ENCODE data around the gene MTA2.

The MTA2 gene

DNA sequence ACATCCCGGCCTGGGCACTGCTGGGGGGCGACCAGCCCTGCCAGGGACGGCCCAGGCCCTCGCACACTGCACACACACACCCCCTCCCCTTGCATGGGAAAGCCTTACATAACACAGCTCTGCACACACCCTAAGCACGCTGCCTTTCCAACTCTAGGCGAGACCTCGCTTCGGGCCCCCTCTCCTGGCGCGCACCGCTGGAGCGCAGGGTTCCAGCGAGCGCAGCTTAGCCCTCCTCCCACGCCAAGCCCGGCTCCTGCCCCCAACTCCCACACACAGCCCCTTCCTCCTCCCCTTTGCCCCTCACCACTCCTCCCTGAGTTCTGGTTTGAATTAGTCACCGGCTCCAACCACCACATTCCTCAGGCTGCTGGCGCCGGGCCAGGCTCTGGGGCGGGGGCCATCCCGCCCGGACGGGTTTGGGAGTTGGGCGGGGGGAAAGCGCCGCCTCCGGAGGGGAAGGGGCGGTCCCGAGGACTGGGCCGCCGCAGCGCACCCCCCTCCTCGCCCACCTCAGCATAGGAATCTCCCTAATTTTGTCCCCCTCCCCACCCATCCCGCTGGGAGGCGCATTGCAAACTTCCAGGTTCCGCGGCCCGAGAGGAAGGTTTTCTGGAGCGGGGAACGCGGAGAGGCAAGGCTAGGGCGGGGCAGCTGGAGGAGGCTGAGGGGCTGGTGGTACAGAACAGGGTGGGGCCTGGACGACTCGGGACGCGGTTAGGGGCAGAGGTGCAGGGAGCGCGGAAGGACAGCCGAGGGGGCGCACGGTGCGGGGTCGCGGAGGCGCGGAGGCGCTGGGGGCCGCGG, 56.0 kb downstream of the MTA2 start:
- DNase-seq, result no peak

DNA sequence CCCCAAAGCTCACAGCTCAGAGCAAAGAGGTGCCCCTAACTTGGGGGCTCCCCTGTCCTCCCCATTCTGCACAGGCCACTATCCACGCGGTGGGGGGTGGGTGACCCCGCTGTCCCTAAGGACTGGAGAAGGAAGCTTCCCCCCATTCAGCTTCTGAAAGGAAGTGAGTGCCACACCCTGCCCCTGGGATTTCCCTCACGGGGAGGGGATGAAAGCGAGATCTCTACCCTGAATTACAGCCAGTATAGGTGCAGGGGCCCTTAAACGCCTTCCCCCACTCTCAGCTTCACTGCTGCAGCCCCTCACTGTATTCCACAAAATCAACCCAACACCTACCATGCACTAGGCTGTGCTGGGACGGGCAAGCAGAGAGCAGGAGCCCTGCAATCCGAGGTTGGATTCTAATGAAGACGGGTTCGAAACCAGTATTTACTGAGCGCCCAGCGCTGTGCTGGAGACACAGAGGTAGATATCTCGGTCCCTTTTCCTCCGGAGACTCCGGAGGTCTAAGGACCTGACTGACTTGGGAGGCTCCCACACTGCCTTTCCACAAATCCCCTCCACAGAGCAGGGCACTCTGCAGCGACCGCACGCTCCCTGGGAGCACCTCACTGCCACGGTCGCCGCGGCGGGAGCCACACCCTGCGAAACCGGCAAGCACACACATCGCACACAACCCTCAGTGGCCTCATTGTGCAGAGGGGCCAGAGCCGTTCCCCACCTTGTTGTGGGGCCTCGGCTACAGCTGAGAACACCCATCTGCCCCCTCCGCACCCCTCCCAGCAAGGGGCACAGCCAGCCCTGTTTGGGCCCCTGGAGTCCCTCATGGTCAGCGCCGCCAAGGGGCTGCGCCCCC, 56.9 kb downstream of the MTA2 start:
- no peak for DNase-seq

DNA sequence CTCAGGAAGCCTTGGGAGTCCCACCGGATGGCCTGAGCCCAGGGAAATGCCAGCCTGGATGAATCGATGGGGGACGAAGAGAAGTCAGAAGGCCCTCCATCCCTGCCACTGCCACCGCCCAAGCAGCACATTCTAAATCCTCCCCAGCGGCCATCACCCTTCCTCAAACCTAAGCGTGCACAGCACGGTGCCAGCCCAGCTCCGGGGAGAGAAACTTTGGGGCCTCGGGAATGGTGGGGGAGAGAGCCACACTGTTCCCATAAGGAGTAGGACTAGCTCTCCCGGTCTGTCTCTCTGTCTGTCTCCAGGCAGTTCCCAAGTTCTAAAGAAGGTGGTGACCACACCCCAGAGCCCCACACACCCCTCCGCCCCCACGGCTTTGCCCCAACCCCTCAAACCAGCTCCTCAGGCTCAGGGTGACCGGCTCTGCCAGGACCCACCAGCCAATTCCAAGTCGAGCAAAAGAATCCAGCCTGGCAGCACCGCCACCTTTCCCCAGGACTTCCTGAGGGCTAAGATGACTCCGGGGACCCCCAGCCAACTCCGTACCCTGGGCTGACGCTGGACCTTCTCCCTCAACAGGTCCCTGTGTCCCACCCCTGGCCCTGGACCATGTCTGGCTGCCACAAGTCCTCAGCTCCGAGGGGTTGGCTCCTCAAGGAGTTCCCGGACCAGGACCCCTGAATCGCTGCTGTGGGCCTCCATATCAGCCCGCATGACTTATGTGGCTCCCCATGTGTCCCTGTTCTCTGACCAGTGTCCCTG, 57.8 kb downstream of the MTA2 start:
- no peak for DNase-seq
